ENCODE data around the gene PIGC. TPM values are rescaled to one million over a fixed set of nuclear protein-coding genes. Genes with fewer than 3 reads are reported as not detected.
A peak's percentile ranks its signal among the peaks of the same experiment; 100 is the strongest.

The PIGC gene
- total RNA-seq: 25.0 and 27.8 TPM in 2 replicates
- long read RNA-seq, transcript PIGC-202 (1 exons, 2,630 nt): minor isoform, 5 of 159 reads
- long read RNA-seq, transcript PIGC-201 (2 exons, 1,447 nt): major isoform, 137 of 159 reads
- long read RNA-seq, partial matches to known transcripts: 1 of 159 reads
- long read RNA-seq, other reads (novel, unspliced or antisense): 16 of 159 reads

DNA sequence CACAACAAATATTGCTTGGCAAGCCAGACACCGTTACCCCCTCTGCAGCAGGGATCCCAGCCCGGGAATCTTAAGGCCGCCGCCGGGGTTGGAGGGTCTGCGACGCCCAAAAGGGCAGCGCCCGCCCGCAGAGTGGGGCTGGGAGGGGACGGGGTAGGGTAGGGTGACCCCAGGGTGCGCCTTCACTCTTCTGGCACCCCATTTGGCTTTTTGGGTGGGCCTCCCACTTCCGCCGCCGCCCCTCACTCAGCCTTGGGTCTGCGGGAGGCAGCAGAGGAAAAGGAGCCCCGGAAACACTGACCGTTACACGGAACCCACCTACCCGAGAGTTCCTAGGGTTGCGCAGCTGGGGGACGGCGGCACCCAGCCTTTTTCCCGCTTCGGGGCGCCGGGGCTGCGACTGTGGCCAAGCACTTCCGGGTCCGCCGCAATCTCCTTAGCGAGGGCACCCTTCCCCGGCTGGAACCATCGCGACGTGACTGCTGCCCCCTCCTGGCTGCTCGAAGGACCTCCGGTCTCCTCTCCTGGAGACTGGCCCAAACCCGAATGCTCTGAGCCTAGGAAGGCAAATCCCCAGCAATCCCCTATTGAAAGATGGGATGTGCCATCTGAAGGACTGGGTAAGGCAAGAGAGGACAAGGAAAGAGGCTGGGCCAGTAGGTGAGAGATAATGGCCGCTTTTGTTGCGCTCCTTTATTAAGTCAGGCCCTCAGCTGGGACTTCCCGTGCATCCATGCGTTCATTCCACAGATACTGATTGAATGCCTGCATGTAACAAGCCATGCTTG, at the start of gene PIGC:
TSS of gene PIGC (minus strand) at position 404 of the 788 bp plus-strand sequence. CDS start 1,447 bp downstream, outside the sequence.
- TF ChIP-seq, protein P1, sequence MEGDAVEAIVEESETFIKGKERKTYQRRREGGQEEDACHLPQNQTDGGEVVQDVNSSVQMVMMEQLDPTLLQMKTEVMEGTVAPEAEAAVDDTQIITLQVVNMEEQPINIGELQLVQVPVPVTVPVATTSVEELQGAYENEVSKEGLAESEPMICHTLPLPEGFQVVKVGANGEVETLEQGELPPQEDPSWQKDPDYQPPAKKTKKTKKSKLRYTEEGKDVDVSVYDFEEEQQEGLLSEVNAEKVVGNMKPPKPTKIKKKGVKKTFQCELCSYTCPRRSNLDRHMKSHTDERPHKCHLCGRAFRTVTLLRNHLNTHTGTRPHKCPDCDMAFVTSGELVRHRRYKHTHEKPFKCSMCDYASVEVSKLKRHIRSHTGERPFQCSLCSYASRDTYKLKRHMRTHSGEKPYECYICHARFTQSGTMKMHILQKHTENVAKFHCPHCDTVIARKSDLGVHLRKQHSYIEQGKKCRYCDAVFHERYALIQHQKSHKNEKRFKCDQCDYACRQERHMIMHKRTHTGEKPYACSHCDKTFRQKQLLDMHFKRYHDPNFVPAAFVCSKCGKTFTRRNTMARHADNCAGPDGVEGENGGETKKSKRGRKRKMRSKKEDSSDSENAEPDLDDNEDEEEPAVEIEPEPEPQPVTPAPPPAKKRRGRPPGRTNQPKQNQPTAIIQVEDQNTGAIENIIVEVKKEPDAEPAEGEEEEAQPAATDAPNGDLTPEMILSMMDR (conservative IDR thresholded peaks at IDR 0.05): peak; percentile 85
- peaks cover 25% of the 10 kb centered on the region for H3K4me1 Mint-ChIP-seq
- H3K27ac Mint-ChIP-seq (ENCODE audit: unreplicated experiment): peak within 1 kb of the TSS; percentile 93
- H3K27me3 Mint-ChIP-seq (ENCODE audit: low read depth): no peaks in the 10 kb centered on the region
- no peaks in the 10 kb centered on the region for H3K9me3 Mint-ChIP-seq
- peak within 1 kb of the TSS; percentile 95 for H3K4me3 Mint-ChIP-seq
- DNase-seq (ENCODE audit: low read depth, low spot score): peak; percentile 87
- H3K36me3 Mint-ChIP-seq (ENCODE audit: low read depth): peaks cover 20% of the 10 kb centered on the region

DNA sequence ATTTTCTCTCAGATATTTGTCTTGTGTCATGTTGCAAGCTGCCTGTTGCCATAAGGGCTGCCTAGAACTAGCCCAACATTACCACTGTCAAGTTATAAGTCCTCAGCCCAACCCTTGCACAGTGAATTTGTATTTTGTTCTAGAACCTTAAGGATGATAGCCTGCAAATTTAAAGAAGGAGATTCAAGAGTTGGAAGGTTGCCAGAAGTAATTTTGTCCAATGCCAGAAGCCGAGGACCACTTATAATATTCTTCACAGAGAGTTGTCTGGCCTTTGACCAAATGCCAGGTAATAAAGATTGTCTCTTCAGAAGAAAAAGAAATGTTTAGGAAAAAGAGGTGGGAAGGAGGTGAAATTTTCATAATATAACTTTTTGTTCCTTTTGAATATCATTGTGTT, 48.6 kb upstream of the PIGC start:
- no peaks in the 10 kb centered on the region for H3K27me3 Mint-ChIP-seq (ENCODE audit: low read depth)
- no peaks in the 10 kb centered on the region for H3K36me3 Mint-ChIP-seq (ENCODE audit: low read depth)
- no peak for DNase-seq (ENCODE audit: low read depth, low spot score)
- H3K4me3 Mint-ChIP-seq: no peak overlapping the region
- TF ChIP-seq, protein P1 (conservative IDR thresholded peaks at IDR 0.05): no peak
- H3K9me3 Mint-ChIP-seq: no peaks in the 10 kb centered on the region
- peaks cover 12% of the 10 kb centered on the region for H3K4me1 Mint-ChIP-seq
- H3K27ac Mint-ChIP-seq (ENCODE audit: unreplicated experiment): no peak overlapping the region

DNA sequence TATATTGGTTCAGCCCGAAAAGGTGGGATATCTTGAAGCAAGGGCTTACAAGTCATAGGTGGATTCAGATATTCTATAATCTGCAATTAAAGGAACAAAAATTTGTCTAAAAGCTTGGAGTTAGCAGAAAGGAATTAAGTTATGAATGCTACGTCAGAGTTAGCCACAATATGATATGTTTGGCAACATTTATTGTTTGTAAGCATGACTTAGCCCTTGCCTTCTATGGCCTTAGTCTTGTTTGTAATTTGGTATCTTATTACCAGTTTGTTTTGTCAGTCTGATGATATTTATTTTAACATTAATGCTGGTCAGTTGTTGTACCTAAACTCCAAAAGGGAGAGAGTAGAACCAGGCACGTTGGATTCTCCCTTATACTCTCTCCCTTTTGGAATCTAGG, 46.0 kb upstream of the PIGC start:
- Mint-ChIP-seq H3K4me3 (no peak overlapping the region), H3K4me1 (no peaks in the 10 kb centered on the region), H3K36me3 (ENCODE audit: low read depth) (no peaks in the 10 kb centered on the region), H3K9me3 (no peaks in the 10 kb centered on the region), H3K27ac (ENCODE audit: unreplicated experiment) (no peak overlapping the region), H3K27me3 (ENCODE audit: low read depth) (peaks cover 4% of the 10 kb centered on the region)
- TF ChIP-seq, protein P1 (conservative IDR thresholded peaks at IDR 0.05): no peak
- DNase-seq (ENCODE audit: low read depth, low spot score): no peak

DNA sequence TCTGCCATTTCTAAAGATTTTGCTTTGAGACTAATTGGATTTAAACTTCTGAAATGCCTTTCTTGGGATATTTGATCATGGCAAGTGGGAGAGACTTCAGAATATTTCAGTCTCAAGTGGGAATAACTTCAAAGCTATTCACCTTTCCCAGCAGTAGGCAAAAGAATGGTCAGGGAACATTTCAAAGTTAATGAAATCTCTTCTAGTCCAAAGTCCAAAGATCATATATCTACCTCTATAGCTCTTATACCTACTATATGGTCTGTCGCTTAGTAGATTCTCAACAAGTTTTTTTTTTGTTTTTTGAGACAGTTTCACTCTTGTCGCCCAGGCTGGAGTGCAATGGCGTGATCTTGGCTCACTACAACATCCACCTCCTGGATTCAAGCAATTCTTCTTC, 44.5 kb upstream of the PIGC start:
- Mint-ChIP-seq H3K9me3 (no peaks in the 10 kb centered on the region), H3K27me3 (ENCODE audit: low read depth) (peaks cover 7% of the 10 kb centered on the region)

DNA sequence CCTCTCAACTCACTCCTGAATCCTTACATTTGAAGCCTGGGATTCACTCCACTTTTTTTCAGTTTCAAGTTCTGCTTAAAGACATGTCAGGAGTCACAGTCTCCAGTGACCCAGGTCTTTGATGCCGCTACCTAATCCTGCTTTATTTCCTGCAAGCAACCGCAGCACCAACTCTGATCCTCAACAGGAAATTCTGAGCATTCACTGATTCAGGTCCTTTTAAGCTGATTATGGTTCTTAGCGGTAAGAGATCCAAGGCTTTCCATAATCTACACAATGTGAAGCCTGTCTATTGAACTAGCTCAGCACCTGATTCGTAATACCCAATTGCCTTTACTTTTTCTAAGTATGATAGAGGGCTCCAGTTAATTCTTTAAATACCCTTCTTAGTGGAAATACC, 43.7 kb upstream of the PIGC start:
- DNase-seq (ENCODE audit: low read depth, low spot score): no peak
- Mint-ChIP-seq H3K4me1 (no peaks in the 10 kb centered on the region), H3K9me3 (no peaks in the 10 kb centered on the region)

More for the DNA sequence above, 44.5 kb upstream of the PIGC start:
- no peak overlapping the region for H3K27ac Mint-ChIP-seq (ENCODE audit: unreplicated experiment)
- H3K4me1 Mint-ChIP-seq: no peaks in the 10 kb centered on the region
- H3K4me3 Mint-ChIP-seq: no peak overlapping the region
- H3K36me3 Mint-ChIP-seq (ENCODE audit: low read depth): no peaks in the 10 kb centered on the region
- DNase-seq (ENCODE audit: low read depth, low spot score): no peak
- TF ChIP-seq, protein P1 (conservative IDR thresholded peaks at IDR 0.05): no peak

More for the DNA sequence above, 43.7 kb upstream of the PIGC start:
- Mint-ChIP-seq H3K36me3 (ENCODE audit: low read depth) (no peaks in the 10 kb centered on the region), H3K4me3 (no peak overlapping the region), H3K27ac (ENCODE audit: unreplicated experiment) (no peak overlapping the region), H3K27me3 (ENCODE audit: low read depth) (peaks cover 7% of the 10 kb centered on the region)
- TF ChIP-seq, protein P1 (conservative IDR thresholded peaks at IDR 0.05): no peak

Data from neural crest cell (in vitro differentiated cells).